Activated T-cell treated with anti-CD3 and anti-CD28 coated beads for 1 hour (primary cell): ENCODE data around the gene NEK5.
"Not testable (repeated sequence)": the region's sequence is repeated elsewhere in the genome, so short reads cannot be mapped to it uniquely, and the experiment has no call there.

ENCODE experiments used
- DNase-seq: peaks from one replicate; pipeline ENCODE4 v3.0.0-alpha.2; 2020; ENCODE audit warnings: low read depth

NEK5 gene

DNA sequence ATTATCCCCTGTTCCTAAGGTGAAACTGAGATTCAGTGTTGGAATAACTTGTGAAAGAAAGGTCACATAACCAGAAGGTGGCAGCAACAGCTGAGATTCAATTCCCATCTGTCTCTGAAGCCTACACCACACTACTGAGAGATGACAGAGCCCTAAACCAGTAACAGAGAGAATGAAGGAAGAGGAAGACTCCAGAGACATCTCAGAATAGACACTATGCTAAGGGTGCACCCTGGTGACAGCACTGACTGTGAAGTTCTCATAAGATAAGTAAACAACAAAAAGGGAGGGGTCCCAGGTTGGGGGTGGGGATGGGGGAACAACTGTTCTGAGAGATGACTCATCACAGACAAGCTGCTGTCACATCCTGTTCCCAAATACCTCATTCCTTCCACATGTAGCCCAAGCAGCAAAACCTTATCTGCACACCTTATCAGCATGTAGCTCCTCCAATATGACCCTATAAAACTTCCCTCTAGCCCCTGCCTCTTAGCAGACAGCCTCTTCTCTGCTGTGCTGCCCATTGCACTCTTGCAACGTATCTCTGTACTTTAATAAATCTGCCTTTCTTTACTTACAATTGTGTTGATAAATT is 57.8 kb downstream of the NEK5 start:
- DNase-seq: no peak

GRCh38 chr13:52067237-52067636 is 61.6 kb downstream of the NEK5 start:
- no peak for DNase-seq

- DNase-seq: no peak
Measured at GRCh38 chr13:52061587-52061986, 67.3 kb downstream of the NEK5 start.

DNA sequence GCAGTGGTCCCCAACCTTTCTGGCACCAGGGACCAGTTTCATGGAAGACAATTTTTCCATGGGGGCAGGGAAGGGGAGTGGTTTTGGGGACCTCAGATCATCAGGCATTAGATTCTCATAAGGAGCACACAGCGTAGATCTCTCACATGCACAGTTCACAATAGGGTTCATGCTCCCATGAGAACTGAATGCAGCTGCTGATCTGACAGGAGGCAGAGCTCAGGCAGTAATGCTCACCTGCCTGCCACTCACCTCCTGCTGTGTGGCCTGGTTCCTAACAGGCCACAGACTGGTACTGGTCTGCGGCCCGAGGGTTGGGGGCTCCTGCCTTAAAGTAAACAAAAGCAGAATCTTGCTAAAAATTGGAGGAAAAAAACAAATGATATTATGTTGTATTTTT is 67.8 kb downstream of the NEK5 start:
- DNase-seq: not testable (repeated sequence)

GRCh38 chr13:52053460-52053859 is 75.4 kb downstream of the NEK5 start:
- no peak for DNase-seq

DNA sequence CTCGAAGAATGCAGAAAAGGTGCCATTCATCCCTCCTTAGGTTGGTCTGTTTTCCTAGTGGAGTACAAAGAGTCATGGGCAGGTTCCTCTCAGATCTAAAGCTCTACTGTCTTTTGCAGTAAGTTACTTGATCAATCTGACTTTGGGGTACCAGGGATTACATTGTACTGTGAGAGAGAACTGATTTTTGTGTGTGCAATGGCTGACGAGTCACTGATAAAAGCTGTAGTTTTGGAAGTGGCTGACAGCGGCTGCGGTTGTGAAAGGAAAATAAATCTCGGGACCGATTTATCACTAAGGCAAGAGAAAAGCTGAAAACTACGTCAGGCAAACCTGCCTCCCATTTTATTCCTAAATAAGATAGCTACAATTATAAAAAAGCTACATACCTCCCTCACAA is 77.5 kb downstream of the NEK5 start:
- no peak for DNase-seq

GRCh38 chr13:52048516-52048915 is 80.4 kb downstream of the NEK5 start:
- DNase-seq: no peak

- DNase-seq: no peak
Measured at GRCh38 chr13:52047463-52047862, 81.4 kb downstream of the NEK5 start.

GRCh38 chr13:52043675-52044074 is 85.2 kb downstream of the NEK5 start:
- no peak for DNase-seq

DNA sequence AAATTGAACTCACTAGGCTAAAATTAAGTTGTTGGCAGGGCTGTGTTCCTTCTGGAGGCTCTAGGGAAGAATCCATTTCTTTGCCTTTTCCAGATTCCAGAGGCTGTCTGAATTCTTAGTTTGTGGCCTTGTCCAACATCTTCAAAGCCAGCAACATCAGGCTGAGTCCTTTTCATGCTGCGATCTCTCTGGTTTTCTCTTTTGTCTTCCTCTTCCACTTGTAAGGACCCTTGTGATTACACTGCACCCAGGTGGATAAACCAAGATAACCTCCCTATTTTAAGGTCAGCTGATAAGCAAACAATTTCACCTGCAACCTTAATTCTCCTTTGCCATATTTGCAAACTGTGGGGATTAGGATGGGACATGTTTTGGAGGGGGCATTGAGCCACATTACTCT is 92.8 kb downstream of the NEK5 start:
- no peak for DNase-seq

GRCh38 chr13:52034616-52035226 is 94.2 kb downstream of the NEK5 start:
- no peak for DNase-seq

GRCh38 chr13:52033039-52033438 is 95.8 kb downstream of the NEK5 start:
- no peak for DNase-seq

DNA sequence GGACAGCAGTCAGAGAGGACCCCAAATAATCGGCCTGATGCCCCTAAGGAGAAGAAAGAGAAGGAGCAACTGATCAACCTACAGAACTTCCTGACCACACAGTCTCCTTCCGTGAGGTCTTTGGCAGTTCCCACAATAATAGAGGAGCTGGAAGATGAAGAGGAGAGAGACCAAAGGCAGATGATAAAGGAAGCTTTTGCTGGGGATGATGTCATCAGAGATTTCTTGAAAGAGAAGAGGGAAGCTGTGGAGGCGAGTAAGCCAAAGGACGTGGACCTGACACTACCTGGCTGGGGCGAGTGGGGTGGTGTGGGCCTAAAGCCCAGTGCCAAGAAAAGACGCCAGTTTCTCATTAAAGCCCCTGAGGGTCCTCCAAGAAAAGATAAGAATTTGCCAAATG is 98.5 kb downstream of the NEK5 start:
- not testable (repeated sequence) for DNase-seq

DNA sequence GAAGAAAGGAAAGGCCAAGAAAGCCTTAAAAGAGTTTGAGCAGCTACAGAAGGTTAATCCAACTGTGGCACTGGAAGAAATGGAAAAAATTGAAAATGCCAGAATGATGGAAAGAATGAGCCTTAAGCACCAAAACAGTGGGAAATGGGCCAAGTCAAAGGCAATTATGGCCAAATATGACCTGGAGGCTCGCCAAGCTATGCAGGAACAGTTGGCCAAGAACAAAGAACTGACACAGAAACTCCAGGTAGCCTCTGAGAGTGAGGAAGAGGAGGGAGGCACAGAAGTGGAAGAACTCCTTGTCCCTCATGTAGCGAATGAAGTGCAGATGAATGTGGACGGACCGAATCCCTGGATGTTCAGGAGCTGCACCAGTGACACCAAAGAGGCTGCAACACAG is 99.3 kb downstream of the NEK5 start:
- no peak for DNase-seq

DNA sequence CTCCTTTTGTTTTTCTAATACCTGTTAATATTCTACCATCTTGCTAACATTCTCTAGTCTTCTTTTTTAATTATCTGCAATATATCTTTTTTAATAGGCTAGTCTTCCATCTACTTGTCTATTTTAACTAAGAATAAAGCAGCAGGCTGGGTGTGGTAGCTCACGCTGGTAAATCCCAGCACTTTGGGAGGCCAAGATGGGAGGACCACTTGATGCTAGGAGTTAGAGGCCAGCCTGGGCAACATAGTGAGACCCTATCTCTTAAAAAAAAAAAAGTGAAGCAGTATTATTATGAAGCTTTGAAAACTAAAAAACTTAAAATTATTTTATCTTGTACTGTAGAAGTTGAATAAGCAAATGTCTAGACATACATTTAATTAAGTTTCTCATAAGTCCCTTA is 101.0 kb downstream of the NEK5 start:
- DNase-seq: no peak

DNA sequence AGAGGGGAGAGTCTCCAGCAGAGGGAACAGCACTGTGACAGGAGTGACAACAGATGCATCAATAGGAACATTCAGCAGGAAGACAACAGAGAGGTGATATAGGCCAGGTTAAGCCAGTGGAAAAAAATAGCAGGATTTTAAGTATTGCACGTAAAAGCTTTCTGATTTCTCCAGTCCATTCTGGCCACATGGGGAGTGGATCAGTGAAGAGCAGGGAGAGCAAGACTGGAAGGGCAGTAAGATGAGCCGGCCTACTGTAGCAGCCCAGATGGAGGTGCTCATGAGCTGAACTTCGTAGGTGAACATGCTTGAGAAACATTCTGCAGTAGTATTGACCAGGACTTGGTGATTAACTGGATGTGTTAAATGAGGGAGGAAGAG is 102.6 kb downstream of the NEK5 start:
- DNase-seq: no peak

- no peak for DNase-seq
Measured at GRCh38 chr13:52025475-52026245, 103.2 kb downstream of the NEK5 start.

DNA sequence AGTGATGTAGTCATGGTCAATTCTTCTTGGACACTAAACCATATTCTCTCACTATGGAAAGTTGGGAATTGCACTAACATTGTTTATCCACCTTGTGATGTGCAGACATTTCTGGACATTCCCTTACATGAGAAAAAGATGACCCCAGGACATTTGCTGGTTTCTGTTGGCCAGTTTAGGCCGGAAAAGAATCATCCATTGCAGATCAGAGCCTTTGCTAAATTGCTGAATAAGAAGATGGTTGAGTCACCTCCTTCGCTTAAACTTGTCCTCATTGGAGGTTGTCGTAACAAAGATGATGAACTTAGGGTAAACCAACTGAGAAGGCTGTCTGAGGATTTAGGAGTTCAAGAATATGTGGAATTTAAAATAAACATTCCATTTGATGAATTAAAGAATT is 104.4 kb downstream of the NEK5 start, which contains the start of gene UTP14C:
Gene UTP14C, plus strand, starts transcription at position 211 of the 400 bp plus-strand sequence. CDS start 4,114 bp downstream, outside the sequence.
- DNase-seq: no peak

GRCh38 chr13:52022356-52022755 is 106.5 kb downstream of the NEK5 start:
- DNase-seq: no peak

DNA sequence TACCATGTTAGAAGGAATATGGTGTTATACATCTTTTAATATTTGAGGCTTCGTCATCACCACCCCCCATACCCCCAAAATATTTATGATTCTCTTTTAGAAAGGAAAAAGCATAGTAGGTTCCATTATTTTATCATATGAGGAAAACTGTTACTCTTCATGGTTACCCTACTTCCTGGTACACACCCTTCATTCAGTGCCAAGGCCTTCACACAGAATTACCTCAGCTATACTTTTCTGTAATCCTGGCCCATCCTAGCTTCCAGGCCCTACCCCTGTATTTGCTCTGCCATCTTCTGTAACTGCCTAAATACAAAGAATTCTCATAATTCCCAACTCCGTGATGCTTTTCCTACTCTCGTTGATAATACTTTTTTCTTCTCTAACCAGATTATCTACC is 108.7 kb downstream of the NEK5 start:
- DNase-seq: no peak

- DNase-seq: no peak
Measured at GRCh38 chr13:52016296-52016695, 112.6 kb downstream of the NEK5 start.

- DNase-seq: no peak
Measured at GRCh38 chr13:52012512-52012836, 116.4 kb downstream of the NEK5 start.
